Body of pancreas (tissue), 4 donors: Measurements from ENCODE around the gene KCNC3. TPM values are rescaled to one million over a fixed set of nuclear protein-coding genes. Genes with fewer than 3 reads are reported as not detected.

Experiments used
- ATAC-seq: fragments of 150-250 bp; one replicate; pipeline ENCODE4 v1.9.1; 2016
- DNase-seq, 4 donors: peaks; one replicate each; pipeline ENCODE4 v3.0.0-alpha.2; 2019
- H3K27ac ChIP-seq, 4 donors: fragments of 200-600 bp; sonication (generic); 1 replicate in 3 of 4; 2 replicates in 1 of 4; pipeline versions ENCODE4 v1.5.1 to v1.6.1; 2016 to 2019; ENCODE audit warnings: mild to moderate bottlenecking in 1 of 4, mixed read lengths in 1 of 4, moderate library complexity in 1 of 4
- H3K27me3 ChIP-seq, 2 donors: fragments of 200-600 bp; sonication (generic); one replicate each; pipeline ENCODE4 v1.6.0; 2016; ENCODE audit warnings: mild to moderate bottlenecking in 1 of 2
- H3K36me3 ChIP-seq, 2 donors: fragments of 200-600 bp; sonication (generic); replicated peaks in 1 of 2; 2 replicates each; pipeline ENCODE4 v1.5.1; 2016; ENCODE audit warnings: low read depth in 2 of 2; ENCODE audit not compliant: insufficient read depth in 1 of 2
- H3K4me1 ChIP-seq: fragments of 200-600 bp; sonication (generic); one replicate; pipeline ENCODE4 v1.6.0; 2016
- H3K4me3 ChIP-seq, 2 donors: fragments of 200-600 bp; sonication (generic); 1 replicate in 1 of 2; 2 replicates in 1 of 2; pipeline ENCODE4 v1.5.1; 2016 to 2019
- H3K9me3 ChIP-seq, 3 donors: fragments of 200-600 bp; sonication (generic); 1 replicate in 2 of 3; 2 replicates in 1 of 3; pipeline ENCODE4 v1.5.1; 2016
- POLR2A ChIP-seq, 3 donors: fragments of 450-650 bp; IDR thresholded peaks; one replicate each; pipeline ENCODE4 v1.6.1; 2016; ENCODE audit warnings: antibody characterized with exemption in 3 of 3, mild to moderate bottlenecking in 2 of 3
- WGBS, 2 donors: methylation state at CpG; one replicate each; pipeline ENCODE4 v1.1.5; 2017; 5-methylcytosine and 5-hydroxymethylcytosine counted together
- intact Hi-C: fragments of 100-400 bp; cut with DNase I; formaldehyde crosslinking; loops from one replicate; pipeline ENCODE4 v1.15.1; 2023
- total RNA-seq, 2 donors: library from RNA; depleted of rRNA; stranded (reverse); fragments of >200 nt; gene quantifications; one replicate each; pipeline ENCODE4 v1.1.0, GENCODE V29; 2016
- TF ChIP-seq, protein P1 (sequence below), 7 experiments: fragments of 450-650 bp in 4 of 7; fragments of 200-600 bp in 3 of 7; sonication (generic) in 3 of 7; IDR thresholded peaks; one replicate each; pipeline ENCODE4 v1.5.1; 2016 to 2019; ENCODE audit warnings: antibody characterized with exemption in 7 of 7

Gene KCNC3
- total RNA-seq, 2 donors from 2014 or later = 1.8 to 6.3 TPM

DNA sequence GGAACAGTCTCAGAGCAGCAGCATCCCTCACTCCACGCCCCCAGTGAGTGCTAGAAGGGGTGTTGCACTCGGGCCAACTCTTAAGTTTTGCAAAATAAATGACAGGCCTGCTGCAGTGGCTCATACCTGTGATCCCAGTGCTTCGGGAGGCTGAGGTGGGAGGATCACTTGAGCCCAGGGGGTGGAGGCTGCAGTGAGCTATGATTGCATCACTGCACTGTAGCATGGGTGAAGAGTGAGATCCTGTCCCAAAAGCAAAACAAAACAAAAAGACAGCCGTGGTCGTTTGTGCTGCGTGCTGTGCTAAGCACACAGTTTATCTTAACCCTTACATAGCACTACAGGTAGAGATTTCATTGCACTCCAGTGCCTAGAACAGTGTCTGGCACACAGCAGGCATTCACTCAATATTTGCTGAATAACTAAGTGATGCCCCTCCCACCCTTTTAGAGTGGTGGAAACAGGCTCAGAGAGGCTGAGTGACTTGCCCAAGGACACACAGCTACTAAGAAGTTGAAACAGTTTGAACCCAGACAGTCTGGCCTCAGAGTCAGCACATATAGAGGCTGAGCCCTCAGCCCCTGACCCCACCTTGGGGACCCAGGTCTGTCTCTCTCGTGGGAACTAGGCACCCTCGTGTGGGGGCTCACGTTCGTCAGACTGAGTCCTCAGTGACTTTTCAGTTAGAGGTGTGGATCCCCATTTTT is 18.3 kb downstream of the KCNC3 start:
- H3K9me3 ChIP-seq = no peaks in the 10 kb centered on the region
- no peak overlapping the region for H3K4me3 ChIP-seq
- 29 to 39% methylated on average over 5 to 10 of the region's 10 CpGs for WGBS, 2 donors
- TF ChIP-seq POLR2A (IDR thresholded peaks at IDR 0.05) = no peak
- TF ChIP-seq, protein P1, sequence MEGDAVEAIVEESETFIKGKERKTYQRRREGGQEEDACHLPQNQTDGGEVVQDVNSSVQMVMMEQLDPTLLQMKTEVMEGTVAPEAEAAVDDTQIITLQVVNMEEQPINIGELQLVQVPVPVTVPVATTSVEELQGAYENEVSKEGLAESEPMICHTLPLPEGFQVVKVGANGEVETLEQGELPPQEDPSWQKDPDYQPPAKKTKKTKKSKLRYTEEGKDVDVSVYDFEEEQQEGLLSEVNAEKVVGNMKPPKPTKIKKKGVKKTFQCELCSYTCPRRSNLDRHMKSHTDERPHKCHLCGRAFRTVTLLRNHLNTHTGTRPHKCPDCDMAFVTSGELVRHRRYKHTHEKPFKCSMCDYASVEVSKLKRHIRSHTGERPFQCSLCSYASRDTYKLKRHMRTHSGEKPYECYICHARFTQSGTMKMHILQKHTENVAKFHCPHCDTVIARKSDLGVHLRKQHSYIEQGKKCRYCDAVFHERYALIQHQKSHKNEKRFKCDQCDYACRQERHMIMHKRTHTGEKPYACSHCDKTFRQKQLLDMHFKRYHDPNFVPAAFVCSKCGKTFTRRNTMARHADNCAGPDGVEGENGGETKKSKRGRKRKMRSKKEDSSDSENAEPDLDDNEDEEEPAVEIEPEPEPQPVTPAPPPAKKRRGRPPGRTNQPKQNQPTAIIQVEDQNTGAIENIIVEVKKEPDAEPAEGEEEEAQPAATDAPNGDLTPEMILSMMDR (IDR thresholded peaks at IDR 0.05) = no peak
- no peak overlapping the region for H3K27ac ChIP-seq
- ATAC-seq = no peak
- H3K27me3 ChIP-seq = peaks cover 0 to 19% of the 10 kb centered on the region in 2 donors
- peaks cover 9% of the 10 kb centered on the region for H3K4me1 ChIP-seq
- intact Hi-C loops = no loop called here
- no peak for DNase-seq
- no peaks in the 10 kb centered on the region for H3K36me3 ChIP-seq

- H3K36me3 ChIP-seq = no peaks in the 10 kb centered on the region
- WGBS, 2 donors = 72 to 84% methylated on average over 13 to 16 of the region's 16 CpGs
- DNase-seq = no peak
- no peaks in the 10 kb centered on the region for H3K9me3 ChIP-seq
- H3K27me3 ChIP-seq = peaks cover 0 to 11% of the 10 kb centered on the region in 2 donors
- no peak overlapping the region for H3K4me3 ChIP-seq
- H3K4me1 ChIP-seq = peaks cover 5% of the 10 kb centered on the region
- ATAC-seq = no peak
- H3K27ac ChIP-seq = no peak overlapping the region
- intact Hi-C loops = no loop called here
- TF ChIP-seq, protein P1 (IDR thresholded peaks at IDR 0.05) = no peak
- no peak for TF ChIP-seq POLR2A (IDR thresholded peaks at IDR 0.05)
Measured at GRCh38 chr19:50309396-50310125, 19.6 kb downstream of the KCNC3 start.

- no peak overlapping the region for H3K4me3 ChIP-seq
- no peaks in the 10 kb centered on the region for H3K36me3 ChIP-seq
- 83 to 87% methylated on average over 14 to 20 of the region's 21 CpGs for WGBS, 2 donors
- TF ChIP-seq POLR2A (IDR thresholded peaks at IDR 0.05) = no peak
- TF ChIP-seq, protein P1 (IDR thresholded peaks at IDR 0.05) = no peak
- ATAC-seq (no peak), DNase-seq (no peak)
- H3K9me3 ChIP-seq = no peaks in the 10 kb centered on the region
- peaks cover 0 to 7% of the 10 kb centered on the region in 2 donors for H3K27me3 ChIP-seq
- no peak overlapping the region for H3K27ac ChIP-seq
- no peaks in the 10 kb centered on the region for H3K4me1 ChIP-seq
- intact Hi-C loops = no loop called here
Measured at GRCh38 chr19:50308991-50309390, 20.2 kb downstream of the KCNC3 start.

GRCh38 chr19:50303558-50303957 is 25.6 kb downstream of the KCNC3 start:
- DNase-seq (no peak), ATAC-seq (no peak)
- intact Hi-C loops = no loop called here
- Histone ChIP-seq H3K36me3 (peaks cover 0 to 2% of the 10 kb centered on the region in 2 donors), H3K4me3 (no peak overlapping the region), H3K4me1 (no peaks in the 10 kb centered on the region), H3K27ac (no peak overlapping the region), H3K9me3 (no peaks in the 10 kb centered on the region), H3K27me3 (no peaks in the 10 kb centered on the region)
- TF ChIP-seq, protein P1 (IDR thresholded peaks at IDR 0.05) = no peak
- TF ChIP-seq POLR2A (IDR thresholded peaks at IDR 0.05) = no peak
